H1 (cell line): Measurements from ENCODE around the gene CMBL. TPM values are rescaled to one million over a fixed set of nuclear protein-coding genes. Genes with fewer than 3 reads are reported as not detected.

ENCODE experiments used
- CEBPB ChIP-seq: IDR thresholded peaks from 2 replicates; pipeline ENCODE4 v1.6.1; 2012; ENCODE audit warnings: low read depth, low read length
- CHD2 ChIP-seq: IDR thresholded peaks from 2 replicates; pipeline ENCODE4 v1.6.1; 2012; ENCODE audit warnings: low read length, improper control_type of control experiment
- GABPA ChIP-seq: IDR thresholded peaks from 2 replicates; pipeline ENCODE4 v1.6.1; 2011; ENCODE audit warnings: mild to moderate bottlenecking, low read length, moderate library complexity, borderline replicate concordance; ENCODE audit not compliant: insufficient read depth
- KDM5A ChIP-seq: fragments of 200-600 bp; IDR thresholded peaks from 2 replicates; pipeline ENCODE4 v1.7.1; 2012; ENCODE audit warnings: mild to moderate bottlenecking, low read length, inconsistent platforms, mixed read lengths
- POLR2A ChIP-seq, 2 experiments: IDR thresholded peaks; 1 replicate in 1 of 2; 2 replicates in 1 of 2; pipeline ENCODE4 v1.6.1; 2011; ENCODE audit warnings: low read depth in 2 of 2, low read length in 2 of 2, mild to moderate bottlenecking in 2 of 2; ENCODE audit errors: control extremely low read depth in 1 of 2
- SIN3A ChIP-seq, 2 experiments: IDR thresholded peaks in 1 of 2; conservative IDR thresholded peaks in 1 of 2; 2 replicates each; pipeline ENCODE4 v1.6.1; 2011 to 2012; ENCODE audit warnings: low read length in 2 of 2, improper control_type of control experiment in 1 of 2, low read depth in 1 of 2, mild to moderate bottlenecking in 1 of 2
- SIRT6 ChIP-seq: IDR thresholded peaks from one replicate; pipeline ENCODE4 v1.7.1; 2012; ENCODE audit warnings: low read length, inconsistent platforms
- polyA plus RNA-seq, 7 experiments: library from polyadenylated mRNA; depleted of rRNA in 3 of 7; stranded (reverse) in 5 of 7; unstranded in 2 of 7; fragments of >200 nt in 5 of 7; fragments of 200-250 nt in 2 of 7; gene quantifications; 1 replicate in 5 of 7; 2 replicates in 1 of 7; 4 replicates in 1 of 7; pipeline versions ENCODE4 v1.2.1 to v1.2.3, GENCODE V29; 2011 to 2013; ENCODE audit warnings: missing spikeins in 2 of 7, mixed read lengths in 2 of 7
- total RNA-seq: library from RNA; stranded (reverse); fragmentation: NEBNext Ultra II Directional; extraction: Animal tissue kit (Norgen Biotek cat#: 25700); gene quantifications from 2 replicates; pipeline ENCODE4 v1.2.1, GENCODE V29; 2021
- TF ChIP-seq, protein P1 (sequence below): fragments of 300-600 bp; sonication (generic); IDR thresholded peaks from 2 replicates; pipeline ENCODE4 v1.7.1; 2012; ENCODE audit warnings: low read length, moderate library complexity, mild to moderate bottlenecking, inconsistent platforms; ENCODE audit not compliant: insufficient replicate concordance
- TF ChIP-seq, protein P2 (sequence below): IDR thresholded peaks from 2 replicates; pipeline ENCODE4 v1.6.1; 2012; ENCODE audit warnings: low read length, inconsistent platforms

CMBL gene
- total and polyA plus RNA-seq, 2 of the 8 experiments (the other 6 are each of a cell fraction or from before 2014, with no cell fraction given) = 27.9 to 32.1 TPM

DNA sequence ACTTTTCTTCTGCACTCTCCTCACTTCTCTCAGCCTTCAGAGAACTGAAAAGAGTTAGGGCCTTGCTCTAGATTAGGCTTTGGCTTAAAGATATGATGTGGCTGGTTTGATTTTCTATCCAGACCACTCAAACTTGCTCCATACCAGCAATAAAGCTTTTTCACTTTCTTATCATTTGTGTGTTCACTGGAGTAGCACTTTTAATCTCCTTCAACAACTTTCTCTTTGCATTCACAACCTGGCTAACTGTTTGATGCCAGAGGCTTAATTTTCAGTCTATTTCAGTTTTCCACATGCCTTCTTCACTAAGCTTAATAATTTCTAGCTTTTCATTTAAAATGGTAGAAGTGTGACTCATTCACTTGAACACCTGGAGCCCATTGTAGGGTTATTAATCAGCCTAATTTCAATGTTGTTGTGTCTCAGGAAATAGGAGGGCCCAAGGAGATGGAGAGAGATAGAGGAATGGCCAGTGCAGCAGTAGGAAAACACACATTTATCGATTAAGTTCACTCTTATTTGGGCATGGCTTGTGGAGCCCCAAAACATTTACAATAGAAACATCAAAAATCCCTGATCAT, 64.0 kb downstream of the CMBL start (continued):
- TF ChIP-seq, protein P1, sequence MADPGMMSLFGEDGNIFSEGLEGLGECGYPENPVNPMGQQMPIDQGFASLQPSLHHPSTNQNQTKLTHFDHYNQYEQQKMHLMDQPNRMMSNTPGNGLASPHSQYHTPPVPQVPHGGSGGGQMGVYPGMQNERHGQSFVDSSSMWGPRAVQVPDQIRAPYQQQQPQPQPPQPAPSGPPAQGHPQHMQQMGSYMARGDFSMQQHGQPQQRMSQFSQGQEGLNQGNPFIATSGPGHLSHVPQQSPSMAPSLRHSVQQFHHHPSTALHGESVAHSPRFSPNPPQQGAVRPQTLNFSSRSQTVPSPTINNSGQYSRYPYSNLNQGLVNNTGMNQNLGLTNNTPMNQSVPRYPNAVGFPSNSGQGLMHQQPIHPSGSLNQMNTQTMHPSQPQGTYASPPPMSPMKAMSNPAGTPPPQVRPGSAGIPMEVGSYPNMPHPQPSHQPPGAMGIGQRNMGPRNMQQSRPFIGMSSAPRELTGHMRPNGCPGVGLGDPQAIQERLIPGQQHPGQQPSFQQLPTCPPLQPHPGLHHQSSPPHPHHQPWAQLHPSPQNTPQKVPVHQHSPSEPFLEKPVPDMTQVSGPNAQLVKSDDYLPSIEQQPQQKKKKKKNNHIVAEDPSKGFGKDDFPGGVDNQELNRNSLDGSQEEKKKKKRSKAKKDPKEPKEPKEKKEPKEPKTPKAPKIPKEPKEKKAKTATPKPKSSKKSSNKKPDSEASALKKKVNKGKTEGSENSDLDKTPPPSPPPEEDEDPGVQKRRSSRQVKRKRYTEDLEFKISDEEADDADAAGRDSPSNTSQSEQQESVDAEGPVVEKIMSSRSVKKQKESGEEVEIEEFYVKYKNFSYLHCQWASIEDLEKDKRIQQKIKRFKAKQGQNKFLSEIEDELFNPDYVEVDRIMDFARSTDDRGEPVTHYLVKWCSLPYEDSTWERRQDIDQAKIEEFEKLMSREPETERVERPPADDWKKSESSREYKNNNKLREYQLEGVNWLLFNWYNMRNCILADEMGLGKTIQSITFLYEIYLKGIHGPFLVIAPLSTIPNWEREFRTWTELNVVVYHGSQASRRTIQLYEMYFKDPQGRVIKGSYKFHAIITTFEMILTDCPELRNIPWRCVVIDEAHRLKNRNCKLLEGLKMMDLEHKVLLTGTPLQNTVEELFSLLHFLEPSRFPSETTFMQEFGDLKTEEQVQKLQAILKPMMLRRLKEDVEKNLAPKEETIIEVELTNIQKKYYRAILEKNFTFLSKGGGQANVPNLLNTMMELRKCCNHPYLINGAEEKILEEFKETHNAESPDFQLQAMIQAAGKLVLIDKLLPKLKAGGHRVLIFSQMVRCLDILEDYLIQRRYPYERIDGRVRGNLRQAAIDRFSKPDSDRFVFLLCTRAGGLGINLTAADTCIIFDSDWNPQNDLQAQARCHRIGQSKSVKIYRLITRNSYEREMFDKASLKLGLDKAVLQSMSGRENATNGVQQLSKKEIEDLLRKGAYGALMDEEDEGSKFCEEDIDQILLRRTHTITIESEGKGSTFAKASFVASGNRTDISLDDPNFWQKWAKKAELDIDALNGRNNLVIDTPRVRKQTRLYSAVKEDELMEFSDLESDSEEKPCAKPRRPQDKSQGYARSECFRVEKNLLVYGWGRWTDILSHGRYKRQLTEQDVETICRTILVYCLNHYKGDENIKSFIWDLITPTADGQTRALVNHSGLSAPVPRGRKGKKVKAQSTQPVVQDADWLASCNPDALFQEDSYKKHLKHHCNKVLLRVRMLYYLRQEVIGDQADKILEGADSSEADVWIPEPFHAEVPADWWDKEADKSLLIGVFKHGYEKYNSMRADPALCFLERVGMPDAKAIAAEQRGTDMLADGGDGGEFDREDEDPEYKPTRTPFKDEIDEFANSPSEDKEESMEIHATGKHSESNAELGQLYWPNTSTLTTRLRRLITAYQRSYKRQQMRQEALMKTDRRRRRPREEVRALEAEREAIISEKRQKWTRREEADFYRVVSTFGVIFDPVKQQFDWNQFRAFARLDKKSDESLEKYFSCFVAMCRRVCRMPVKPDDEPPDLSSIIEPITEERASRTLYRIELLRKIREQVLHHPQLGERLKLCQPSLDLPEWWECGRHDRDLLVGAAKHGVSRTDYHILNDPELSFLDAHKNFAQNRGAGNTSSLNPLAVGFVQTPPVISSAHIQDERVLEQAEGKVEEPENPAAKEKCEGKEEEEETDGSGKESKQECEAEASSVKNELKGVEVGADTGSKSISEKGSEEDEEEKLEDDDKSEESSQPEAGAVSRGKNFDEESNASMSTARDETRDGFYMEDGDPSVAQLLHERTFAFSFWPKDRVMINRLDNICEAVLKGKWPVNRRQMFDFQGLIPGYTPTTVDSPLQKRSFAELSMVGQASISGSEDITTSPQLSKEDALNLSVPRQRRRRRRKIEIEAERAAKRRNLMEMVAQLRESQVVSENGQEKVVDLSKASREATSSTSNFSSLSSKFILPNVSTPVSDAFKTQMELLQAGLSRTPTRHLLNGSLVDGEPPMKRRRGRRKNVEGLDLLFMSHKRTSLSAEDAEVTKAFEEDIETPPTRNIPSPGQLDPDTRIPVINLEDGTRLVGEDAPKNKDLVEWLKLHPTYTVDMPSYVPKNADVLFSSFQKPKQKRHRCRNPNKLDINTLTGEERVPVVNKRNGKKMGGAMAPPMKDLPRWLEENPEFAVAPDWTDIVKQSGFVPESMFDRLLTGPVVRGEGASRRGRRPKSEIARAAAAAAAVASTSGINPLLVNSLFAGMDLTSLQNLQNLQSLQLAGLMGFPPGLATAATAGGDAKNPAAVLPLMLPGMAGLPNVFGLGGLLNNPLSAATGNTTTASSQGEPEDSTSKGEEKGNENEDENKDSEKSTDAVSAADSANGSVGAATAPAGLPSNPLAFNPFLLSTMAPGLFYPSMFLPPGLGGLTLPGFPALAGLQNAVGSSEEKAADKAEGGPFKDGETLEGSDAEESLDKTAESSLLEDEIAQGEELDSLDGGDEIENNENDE = no peak
- TF ChIP-seq POLR2A (IDR thresholded peaks at IDR 0.05; ENCODE audit: control extremely low read depth in 1 of 2, low read depth in 2 of 2, low read length in 2 of 2) (no peak), GABPA (no peak), CEBPB (no peak), KDM5A (no peak), CHD2 (no peak), SIN3A (conservative IDR thresholded peaks at IDR 0.05 in 1 of 2, IDR thresholded peaks at IDR 0.05 in 1 of 2; ENCODE audit: low read depth in 1 of 2, low read length in 2 of 2) (no peak), SIRT6 (no peak)
- TF ChIP-seq, protein P2, sequence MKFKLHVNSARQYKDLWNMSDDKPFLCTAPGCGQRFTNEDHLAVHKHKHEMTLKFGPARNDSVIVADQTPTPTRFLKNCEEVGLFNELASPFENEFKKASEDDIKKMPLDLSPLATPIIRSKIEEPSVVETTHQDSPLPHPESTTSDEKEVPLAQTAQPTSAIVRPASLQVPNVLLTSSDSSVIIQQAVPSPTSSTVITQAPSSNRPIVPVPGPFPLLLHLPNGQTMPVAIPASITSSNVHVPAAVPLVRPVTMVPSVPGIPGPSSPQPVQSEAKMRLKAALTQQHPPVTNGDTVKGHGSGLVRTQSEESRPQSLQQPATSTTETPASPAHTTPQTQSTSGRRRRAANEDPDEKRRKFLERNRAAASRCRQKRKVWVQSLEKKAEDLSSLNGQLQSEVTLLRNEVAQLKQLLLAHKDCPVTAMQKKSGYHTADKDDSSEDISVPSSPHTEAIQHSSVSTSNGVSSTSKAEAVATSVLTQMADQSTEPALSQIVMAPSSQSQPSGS = no peak
